ENCODE data around the gene TP73.

TP73 gene

DNA sequence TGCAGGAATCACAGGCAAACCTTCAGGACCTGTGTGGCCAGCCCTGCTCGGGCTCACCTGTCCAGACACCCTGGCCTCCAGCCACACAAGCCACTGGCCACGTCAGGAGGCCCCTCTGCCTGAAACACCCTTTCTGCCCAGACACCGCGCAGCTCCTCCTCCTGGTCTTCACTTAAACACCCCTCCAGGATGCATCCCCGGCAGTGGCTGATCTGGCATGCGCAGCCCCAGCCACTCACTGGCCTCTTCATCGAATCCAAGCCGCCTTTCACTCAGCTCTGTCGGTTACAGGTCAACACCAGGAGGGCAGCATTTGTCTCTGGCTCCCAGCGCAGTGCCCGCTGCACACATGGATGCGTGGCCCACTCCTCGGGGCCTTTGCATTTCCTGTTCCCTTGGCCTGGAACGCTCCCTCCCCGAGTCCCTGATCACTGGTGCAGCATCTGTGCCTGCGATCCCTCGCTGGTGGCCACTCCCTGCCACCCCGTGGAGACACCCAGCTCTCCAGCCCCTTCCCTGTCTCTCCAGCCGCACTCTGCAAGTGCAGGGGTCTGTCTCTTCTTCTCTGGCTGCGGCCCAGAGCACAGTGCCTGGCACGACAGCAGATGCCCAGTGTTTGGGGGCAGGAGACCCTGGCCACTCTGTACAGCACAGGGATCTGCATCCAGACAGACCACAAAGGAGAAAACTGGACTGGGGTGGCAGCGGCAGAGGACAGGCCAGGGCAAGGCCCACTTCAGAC, 18.1 kb upstream of the TP73 start:
- FAIRE-seq, result no peak

GRCh38 chr1:3636080-3636479, 16.2 kb upstream of the TP73 start:
- no peak for FAIRE-seq

GRCh38 chr1:3636531-3636930, 15.8 kb upstream of the TP73 start:
- no peak for FAIRE-seq

DNA sequence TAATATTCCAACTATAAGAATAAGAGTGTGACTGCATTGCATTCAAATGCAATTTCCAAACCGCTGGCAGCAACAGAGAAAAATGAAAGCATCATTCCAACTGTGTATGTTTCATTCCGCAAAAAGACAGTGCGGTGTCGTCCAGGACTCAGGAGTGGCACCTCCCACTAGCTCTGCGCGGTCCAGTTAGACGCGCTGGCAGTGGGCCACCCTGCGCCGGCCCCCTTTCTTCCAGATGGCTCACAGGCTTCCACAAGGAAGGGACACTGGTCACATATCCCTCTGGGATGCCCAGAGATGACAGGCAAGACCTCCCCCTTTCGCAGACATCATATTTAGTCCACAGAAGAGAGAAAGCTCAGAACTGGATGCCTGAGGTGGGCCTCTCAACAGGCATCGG, 14.3 kb upstream of the TP73 start:
- no peak for FAIRE-seq

DNA sequence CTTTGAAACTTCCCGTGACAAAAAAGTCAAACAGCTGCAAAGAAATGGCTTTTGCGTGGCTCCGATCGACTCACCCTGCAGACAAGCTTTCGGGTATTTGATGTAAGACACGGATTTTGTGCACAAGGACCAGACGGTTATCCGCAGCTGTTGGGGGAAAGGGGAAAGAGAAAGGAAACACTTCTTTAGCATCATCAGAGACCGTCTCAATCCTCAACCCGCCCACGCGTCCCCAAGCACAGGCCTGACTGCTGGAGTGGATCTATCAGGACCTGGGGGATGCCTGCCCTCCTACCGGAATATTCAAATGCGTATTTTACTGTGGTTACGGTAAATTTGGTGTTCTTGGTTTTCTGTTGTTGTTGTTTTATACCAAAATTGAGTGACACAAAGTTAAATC, 13.6 kb upstream of the TP73 start:
- FAIRE-seq, result no peak

DNA sequence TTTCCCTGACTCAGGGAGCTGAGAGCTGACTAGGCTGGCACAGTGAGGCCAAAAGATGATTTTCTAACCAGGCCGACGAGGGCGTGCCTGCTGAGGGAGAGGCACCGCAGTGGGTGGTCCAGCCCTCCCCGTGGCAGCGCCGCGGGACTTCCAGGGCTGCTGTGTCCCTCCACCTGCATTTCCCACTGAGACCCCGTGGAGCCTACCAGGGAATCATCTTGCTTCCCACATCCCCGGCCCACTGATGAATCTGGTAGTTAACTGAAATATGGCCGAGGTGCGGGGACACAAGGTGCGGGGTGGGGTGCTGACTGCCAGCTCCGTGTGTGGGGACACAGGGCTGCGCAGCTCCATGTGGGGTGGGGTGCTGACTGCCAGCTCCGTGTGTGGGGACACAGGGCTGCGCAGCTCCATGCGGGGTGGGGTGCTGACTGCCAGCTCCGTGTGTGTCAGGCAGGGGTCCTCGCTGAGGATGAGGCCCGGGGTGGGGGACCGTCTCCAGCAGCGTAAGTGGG, 12.9 kb upstream of the TP73 start:
- FAIRE-seq, result no peak

DNA sequence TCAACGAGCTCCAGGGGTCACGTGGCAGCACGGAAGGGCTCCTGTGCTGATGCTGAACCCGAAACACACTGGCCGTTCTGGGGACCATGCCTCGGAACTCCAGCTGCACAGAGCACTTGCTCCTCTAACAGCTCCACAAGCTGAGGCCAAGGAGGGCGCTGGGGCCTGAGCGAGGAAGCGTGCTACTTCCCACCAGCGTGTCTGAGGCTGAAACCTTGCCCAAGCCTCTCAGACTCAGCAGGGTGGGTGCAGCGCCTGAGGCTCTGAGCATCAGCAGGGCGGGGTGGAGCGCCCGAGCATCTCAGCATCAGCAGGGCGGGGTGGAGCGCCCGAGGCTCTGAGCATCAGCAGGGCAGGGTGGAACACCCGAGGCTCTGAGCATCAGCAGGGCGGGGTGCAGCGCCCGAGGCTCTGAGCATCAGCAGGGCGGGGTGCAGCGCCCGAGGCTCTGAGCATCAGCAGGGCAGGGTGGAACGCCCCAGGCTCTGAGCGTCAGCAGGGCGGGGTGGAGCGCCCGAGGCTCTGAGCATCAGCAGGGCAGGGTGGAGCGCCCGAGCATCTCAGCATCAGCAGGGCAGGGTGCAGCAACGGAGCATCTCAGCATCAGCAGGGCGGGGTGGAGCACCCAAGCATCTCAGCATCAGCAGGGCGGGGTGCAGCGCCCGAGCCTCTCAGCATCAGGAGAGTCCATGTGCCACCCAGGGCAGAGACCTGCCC, 12.0 kb upstream of the TP73 start:
- FAIRE-seq, result no peak

- FAIRE-seq, result no peak
Measured at GRCh38 chr1:3641046-3641760, 11.1 kb upstream of the TP73 start.

GRCh38 chr1:3641816-3642215, 10.5 kb upstream of the TP73 start:
- no peak for FAIRE-seq

GRCh38 chr1:3642919-3643675, 9.2 kb upstream of the TP73 start:
- FAIRE-seq, result no peak

DNA sequence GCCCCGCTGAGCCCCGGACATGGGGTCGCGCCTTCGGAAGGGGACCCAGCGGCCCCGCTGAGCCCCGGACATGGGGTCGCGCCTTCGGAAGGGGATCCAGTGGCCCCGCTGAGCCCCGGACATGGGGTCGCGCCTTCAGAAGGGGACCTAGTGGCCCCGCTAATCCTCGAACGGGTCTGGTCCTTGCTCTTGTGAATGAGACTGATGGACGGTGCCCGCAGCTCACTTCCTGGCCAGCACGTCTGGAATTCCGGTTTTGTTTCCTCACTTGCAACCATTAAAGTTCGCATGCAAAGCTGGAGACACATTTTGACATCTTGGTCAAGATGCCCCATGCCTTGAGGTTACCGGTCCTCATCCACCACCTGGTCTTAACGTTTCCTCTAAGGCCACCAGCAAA, 8.0 kb upstream of the TP73 start:
- no peak for FAIRE-seq

DNA sequence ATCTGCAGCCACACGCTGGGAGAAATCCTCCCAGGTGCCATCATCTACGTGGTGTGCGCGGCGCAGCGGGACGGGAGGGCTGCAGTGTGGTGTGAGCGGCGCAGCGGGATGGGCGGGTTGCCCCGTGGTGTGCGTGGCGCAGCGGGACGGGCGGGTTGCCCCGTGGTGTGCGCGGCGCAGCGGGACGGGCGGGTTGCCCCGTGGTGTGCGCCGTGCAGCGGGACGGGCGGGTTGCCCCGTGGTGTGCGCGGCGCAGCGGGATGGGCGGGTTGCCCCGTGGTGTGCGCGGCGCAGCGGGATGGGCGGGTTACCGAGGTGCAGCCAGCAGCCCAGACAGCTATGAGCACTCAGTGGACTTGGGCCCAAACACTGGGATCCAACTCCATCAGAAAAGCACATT, 7.1 kb upstream of the TP73 start:
- no peak for FAIRE-seq

- FAIRE-seq, result no peak
Measured at GRCh38 chr1:3645666-3646355, 6.5 kb upstream of the TP73 start.

- FAIRE-seq, result no peak
Measured at GRCh38 chr1:3646596-3646995, 5.7 kb upstream of the TP73 start.

- no peak for FAIRE-seq
Measured at GRCh38 chr1:3649342-3650247, 2.7 kb upstream of the TP73 start, which contains the start of gene WRAP73. TSS of gene WRAP73 (minus strand) at chr1:3650103. CDS start at chr1:3649999, 104 bp downstream.

DNA sequence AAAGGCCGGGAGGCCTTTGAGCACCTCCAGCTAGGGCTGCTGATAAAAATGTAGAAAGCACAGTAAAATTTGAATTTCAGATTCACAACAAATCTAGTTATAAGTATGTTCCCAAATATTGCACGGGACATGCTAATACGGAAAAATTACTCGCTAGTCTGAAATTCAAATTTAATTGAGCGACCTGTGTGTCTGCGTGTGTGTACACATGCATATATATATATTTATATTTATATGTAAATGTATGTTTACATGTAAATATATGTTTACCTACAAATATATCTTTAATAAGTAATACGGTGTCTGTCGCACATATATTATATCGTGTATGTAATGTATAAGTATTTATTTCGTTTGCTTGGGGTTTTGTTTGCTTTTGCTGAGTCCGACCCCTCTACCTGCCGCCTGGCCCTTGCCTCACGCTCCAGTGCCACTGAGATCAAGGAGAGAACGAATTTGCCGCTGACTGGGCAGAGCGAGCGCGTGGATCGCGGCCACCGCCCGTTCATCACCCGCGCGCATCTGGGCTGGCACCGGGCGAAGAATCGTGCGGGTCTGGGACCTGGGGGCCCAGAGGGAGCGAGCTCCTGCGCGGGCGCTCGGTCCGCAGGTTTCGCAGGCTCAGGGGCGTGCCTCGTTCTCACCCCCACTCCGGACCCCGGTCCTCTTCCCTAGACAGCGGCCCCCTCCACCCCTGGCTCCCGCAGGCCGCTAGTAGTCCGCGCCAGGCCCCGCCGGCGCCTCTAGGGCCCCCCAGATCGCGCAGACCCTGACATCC, 1.9 kb upstream of the TP73 start:
- no peak for FAIRE-seq

DNA sequence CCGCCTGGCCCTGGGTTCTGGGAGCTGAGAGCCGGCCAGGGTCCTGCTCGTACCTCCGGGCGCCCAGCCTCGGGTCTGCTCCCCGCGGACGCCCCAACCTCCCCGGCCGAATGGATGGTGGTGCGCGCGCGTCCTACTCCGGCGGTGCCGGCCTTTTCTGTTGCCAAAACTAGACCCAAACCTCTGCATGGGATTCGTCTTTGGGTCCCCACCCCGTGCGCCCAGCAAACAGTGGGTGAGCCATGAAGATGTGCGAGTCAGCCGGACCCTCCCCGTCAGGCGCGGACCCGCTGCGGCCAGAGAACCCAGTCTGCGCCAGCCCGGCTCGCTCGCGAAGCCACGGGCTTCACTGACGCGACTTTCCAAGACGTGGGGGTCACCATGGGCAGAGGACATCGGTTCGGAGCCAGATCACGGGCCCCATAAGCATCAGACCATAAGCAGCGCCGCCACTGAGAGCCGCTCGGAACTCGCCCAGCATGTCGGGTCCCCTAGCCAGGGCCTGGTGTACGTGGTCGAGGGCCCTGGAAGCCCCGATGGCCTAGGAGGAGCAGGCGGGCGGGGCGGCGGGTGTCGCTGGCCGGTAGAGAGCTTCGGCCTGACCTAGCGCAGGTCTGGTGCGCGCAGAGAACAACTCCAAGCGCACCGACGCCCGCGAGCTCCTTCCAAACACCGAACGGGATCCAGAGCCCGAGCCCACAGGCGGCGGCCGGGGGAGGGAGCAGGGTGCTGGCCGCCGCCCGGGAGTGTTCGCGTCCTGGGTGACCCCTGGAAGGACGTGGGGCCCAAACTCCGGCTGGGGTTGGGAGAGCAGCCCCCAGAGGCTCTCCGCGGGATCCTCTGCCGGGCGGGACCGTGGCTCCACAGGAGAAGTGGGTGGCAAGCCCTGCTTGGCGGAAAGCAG, 1.0 kb upstream of the TP73 start:
- no peak for FAIRE-seq

DNA sequence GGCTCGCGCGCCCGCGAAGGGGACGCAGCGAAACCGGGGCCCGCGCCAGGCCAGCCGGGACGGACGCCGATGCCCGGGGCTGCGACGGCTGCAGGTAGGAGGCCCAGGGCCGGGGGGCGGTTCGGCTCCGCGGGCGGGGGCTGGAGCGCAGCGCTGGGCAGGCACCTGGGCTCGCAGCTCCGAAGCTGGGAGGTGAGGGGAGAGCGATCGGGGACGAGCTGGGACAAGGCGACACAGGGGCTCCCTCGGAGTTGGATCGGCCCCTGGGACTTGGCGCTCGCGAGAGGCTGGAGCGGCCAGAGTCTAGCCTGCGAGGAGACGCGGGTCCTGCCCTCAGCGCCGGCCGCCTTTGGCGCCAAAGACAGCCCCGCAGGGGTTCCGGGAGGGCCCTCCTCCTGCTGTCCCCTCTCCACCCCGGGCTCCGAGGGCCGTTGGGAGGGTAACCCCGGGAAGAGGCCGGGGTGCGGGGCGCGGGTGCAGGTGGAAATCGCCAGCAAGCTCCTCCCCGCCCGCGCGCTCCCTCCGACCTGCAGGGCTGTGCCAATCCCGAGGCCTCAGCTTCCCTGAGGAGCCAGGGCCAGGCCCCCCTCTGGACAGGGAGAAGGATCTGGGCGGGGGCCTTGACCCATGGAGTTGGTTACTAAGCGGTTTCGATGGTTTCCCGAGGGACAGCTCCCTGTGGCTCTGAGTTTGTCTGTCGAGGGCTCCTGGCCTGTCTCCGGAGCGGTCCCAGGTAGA, 401 bp downstream of the TP73 start:
- no peak for FAIRE-seq

DNA sequence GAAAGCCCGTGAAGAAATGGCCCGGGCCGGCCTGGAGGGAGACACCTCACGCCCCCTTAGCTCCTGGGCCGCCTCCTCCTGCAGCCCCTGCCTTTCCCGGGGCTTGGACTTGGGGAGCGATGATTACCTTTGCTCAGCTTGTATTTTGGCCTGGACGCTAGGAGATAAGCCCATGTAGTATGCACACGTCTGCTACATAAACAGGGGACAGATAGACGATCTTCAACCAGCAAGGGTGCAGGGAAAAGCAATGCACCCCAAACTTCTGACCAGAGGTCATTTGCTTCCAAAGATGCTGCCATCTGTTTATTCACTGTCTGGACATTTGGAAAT, 936 bp downstream of the TP73 start:
- no peak for FAIRE-seq
